Neural cell (in vitro differentiated cells): Measurements from ENCODE around the gene PTPRN2. TPM values are rescaled to one million over a fixed set of nuclear protein-coding genes. Genes with fewer than 3 reads are reported as not detected.
A peak's percentile ranks its signal among the peaks of the same experiment; 100 is the strongest.

Source experiments
- H2AFZ ChIP-seq: fragments of 200-600, 300-800 bp; sonication (generic), shearing (Covaris generic); 2 replicates; pipeline ENCODE4 v1.6.0; 2014; ENCODE audit warnings: low read depth, mild to moderate bottlenecking, antibody characterized with exemption, low read length, moderate library complexity
- H3F3A ChIP-seq: fragments of 200-600 bp; shearing (Covaris generic); 2 replicates; pipeline ENCODE4 v1.6.1; 2016; ENCODE audit warnings: mild to moderate bottlenecking, moderate library complexity, mixed read lengths, antibody characterized with exemption, low read length; ENCODE audit not compliant: insufficient read depth, poor library complexity, severe bottlenecking
- H3K27ac ChIP-seq: fragments of 200-600, 300-800 bp; sonication (generic), shearing (Covaris generic); 2 replicates; pipeline ENCODE4 v1.5.1; 2014; ENCODE audit warnings: mild to moderate bottlenecking, low read length, moderate library complexity
- H3K27me3 ChIP-seq: fragments of 300-800, 200-600 bp; sonication (generic), shearing (Covaris generic); 2 replicates; pipeline ENCODE4 v1.6.0; 2014; ENCODE audit warnings: mild to moderate bottlenecking, low read depth, low read length, moderate library complexity; ENCODE audit not compliant: insufficient read depth
- H3K36me3 ChIP-seq: fragments of 300-800, 200-600 bp; sonication (generic), shearing (Covaris generic); 2 replicates; pipeline ENCODE4 v1.5.1; 2014; ENCODE audit warnings: mild to moderate bottlenecking, antibody characterized with exemption, low read length, moderate library complexity; ENCODE audit not compliant: insufficient read depth
- H3K4me2 ChIP-seq: fragments of 300-800, 200-600 bp; sonication (generic), shearing (Covaris generic); 2 replicates; pipeline ENCODE4 v1.6.0; 2014; ENCODE audit warnings: mild to moderate bottlenecking, low read length
- H3K4me3 ChIP-seq: fragments of 300-800, 200-600 bp; sonication (generic), shearing (Covaris generic); 2 replicates; pipeline ENCODE4 v1.5.1; 2014; ENCODE audit warnings: mild to moderate bottlenecking, low read length, moderate library complexity
- H3K79me2 ChIP-seq: fragments of 200-600 bp; shearing (Covaris generic); replicated peaks from 2 replicates; pipeline ENCODE4 v1.6.0; 2014; ENCODE audit warnings: mild to moderate bottlenecking, low read length, moderate library complexity; ENCODE audit not compliant: insufficient read depth
- H3K9ac ChIP-seq: fragments of 300-800, 200-600 bp; sonication (generic), shearing (Covaris generic); 2 replicates; pipeline ENCODE4 v1.6.1; 2016; ENCODE audit warnings: mild to moderate bottlenecking, low read length, mixed read lengths
- H3K9me2 ChIP-seq: fragments of 200-600 bp; shearing (Covaris generic); 2 replicates; pipeline ENCODE4 v1.6.1; 2016; ENCODE audit warnings: mild to moderate bottlenecking, low read length, mixed read lengths; ENCODE audit not compliant: insufficient read depth
- H3K9me3 ChIP-seq: fragments of 200-600, 300-800 bp; sonication (generic), shearing (Covaris generic); 2 replicates; pipeline ENCODE4 v1.6.1; 2016; ENCODE audit warnings: mild to moderate bottlenecking, mixed run types, low read length, moderate library complexity, mixed read lengths
- H4K20me1 ChIP-seq: fragments of 200-600 bp; shearing (Covaris generic); 2 replicates; pipeline ENCODE4 v1.6.1; 2016; ENCODE audit warnings: mild to moderate bottlenecking, mixed run types; ENCODE audit not compliant: insufficient read depth
- EP300 ChIP-seq: fragments of 450-650 bp; conservative IDR thresholded peaks from 2 replicates; pipeline ENCODE4 v1.6.1; 2014; ENCODE audit warnings: antibody characterized with exemption, mild to moderate bottlenecking, moderate library complexity; ENCODE audit not compliant: poor library complexity, severe bottlenecking
- EZH2 ChIP-seq: fragments of 200-600, 300-800 bp; shearing (Covaris generic), sonication (generic); IDR thresholded peaks from 2 replicates; pipeline ENCODE4 v1.6.1; 2014; ENCODE audit warnings: antibody characterized with exemption, low read length, borderline replicate concordance, mild to moderate bottlenecking; ENCODE audit not compliant: insufficient read depth, poor library complexity, severe bottlenecking
- MXI1 ChIP-seq: fragments of 450-650 bp; conservative IDR thresholded peaks from 2 replicates; pipeline ENCODE4 v1.6.1; 2014; ENCODE audit warnings: antibody characterized with exemption, mild to moderate bottlenecking; ENCODE audit not compliant: poor library complexity, severe bottlenecking
- POLR2AphosphoS5 ChIP-seq: IDR thresholded peaks from 2 replicates; pipeline ENCODE4 v1.6.1; 2012
- RAD21 ChIP-seq: fragments of 450-650 bp; conservative IDR thresholded peaks from 2 replicates; pipeline ENCODE4 v1.6.1; 2014; ENCODE audit warnings: antibody characterized with exemption, mild to moderate bottlenecking, moderate library complexity
- SMC3 ChIP-seq: fragments of 450-650 bp; conservative IDR thresholded peaks from 2 replicates; pipeline ENCODE4 v1.6.1; 2014; ENCODE audit warnings: antibody characterized with exemption, mild to moderate bottlenecking, moderate library complexity; ENCODE audit not compliant: poor library complexity
- TAF1 ChIP-seq: IDR thresholded peaks from 2 replicates; pipeline ENCODE4 v1.6.1; 2012; ENCODE audit warnings: low read depth
- polyA plus RNA-seq: library from polyadenylated mRNA; depleted of rRNA; stranded (reverse); fragments of >200 nt; gene quantifications from 2 replicates; pipeline ENCODE4 v1.2.3, GENCODE V29; 2014
- TF ChIP-seq, protein P1 (sequence below): fragments of 450-650 bp; IDR thresholded peaks from 2 replicates; pipeline ENCODE4 v1.5.1; 2014; ENCODE audit warnings: antibody characterized with exemption, mild to moderate bottlenecking, moderate library complexity; ENCODE audit not compliant: poor library complexity, severe bottlenecking
- TF ChIP-seq, protein P2 (sequence below): IDR thresholded peaks from 2 replicates; pipeline ENCODE4 v1.6.1; 2012; ENCODE audit warnings: borderline replicate concordance

PTPRN2 gene
- polyA plus RNA-seq, 1 donor from 2014 or later: 31.0 TPM

DNA sequence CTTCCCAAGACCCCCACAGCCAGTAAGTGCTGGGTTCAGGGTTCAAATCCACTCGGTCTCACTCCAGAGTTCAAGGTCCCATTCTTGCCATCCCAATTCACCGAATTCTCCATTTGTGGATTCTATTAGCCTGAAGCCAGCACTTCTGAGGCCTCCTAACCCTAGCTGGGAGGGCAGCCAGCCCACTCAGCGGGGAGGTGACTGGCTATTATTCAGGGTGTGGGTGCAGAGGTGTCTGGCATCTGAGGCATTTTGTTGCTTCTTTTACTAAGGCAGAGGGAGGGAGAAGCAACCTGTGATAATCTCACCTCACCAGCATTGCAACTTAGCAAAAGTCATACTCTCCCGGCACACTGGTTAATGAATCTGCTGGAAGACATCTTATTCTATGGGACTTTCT is 8.7 kb upstream of the PTPRN2 start:
- H3F3A ChIP-seq: peaks cover 3% of the 10 kb centered on the region
- no peaks in the 10 kb centered on the region for H3K9me3 ChIP-seq
- no peak overlapping the region for H3K27ac ChIP-seq
- no peaks in the 10 kb centered on the region for H3K79me2 ChIP-seq
- H4K20me1 ChIP-seq: no peaks in the 10 kb centered on the region
- TF ChIP-seq RAD21 (no peak), TAF1 (no peak), EZH2 (no peak), SMC3 (no peak), EP300 (no peak), POLR2AphosphoS5 (no peak), MXI1 (no peak)
- TF ChIP-seq, protein P1, sequence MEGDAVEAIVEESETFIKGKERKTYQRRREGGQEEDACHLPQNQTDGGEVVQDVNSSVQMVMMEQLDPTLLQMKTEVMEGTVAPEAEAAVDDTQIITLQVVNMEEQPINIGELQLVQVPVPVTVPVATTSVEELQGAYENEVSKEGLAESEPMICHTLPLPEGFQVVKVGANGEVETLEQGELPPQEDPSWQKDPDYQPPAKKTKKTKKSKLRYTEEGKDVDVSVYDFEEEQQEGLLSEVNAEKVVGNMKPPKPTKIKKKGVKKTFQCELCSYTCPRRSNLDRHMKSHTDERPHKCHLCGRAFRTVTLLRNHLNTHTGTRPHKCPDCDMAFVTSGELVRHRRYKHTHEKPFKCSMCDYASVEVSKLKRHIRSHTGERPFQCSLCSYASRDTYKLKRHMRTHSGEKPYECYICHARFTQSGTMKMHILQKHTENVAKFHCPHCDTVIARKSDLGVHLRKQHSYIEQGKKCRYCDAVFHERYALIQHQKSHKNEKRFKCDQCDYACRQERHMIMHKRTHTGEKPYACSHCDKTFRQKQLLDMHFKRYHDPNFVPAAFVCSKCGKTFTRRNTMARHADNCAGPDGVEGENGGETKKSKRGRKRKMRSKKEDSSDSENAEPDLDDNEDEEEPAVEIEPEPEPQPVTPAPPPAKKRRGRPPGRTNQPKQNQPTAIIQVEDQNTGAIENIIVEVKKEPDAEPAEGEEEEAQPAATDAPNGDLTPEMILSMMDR: no peak
- TF ChIP-seq, protein P2, sequence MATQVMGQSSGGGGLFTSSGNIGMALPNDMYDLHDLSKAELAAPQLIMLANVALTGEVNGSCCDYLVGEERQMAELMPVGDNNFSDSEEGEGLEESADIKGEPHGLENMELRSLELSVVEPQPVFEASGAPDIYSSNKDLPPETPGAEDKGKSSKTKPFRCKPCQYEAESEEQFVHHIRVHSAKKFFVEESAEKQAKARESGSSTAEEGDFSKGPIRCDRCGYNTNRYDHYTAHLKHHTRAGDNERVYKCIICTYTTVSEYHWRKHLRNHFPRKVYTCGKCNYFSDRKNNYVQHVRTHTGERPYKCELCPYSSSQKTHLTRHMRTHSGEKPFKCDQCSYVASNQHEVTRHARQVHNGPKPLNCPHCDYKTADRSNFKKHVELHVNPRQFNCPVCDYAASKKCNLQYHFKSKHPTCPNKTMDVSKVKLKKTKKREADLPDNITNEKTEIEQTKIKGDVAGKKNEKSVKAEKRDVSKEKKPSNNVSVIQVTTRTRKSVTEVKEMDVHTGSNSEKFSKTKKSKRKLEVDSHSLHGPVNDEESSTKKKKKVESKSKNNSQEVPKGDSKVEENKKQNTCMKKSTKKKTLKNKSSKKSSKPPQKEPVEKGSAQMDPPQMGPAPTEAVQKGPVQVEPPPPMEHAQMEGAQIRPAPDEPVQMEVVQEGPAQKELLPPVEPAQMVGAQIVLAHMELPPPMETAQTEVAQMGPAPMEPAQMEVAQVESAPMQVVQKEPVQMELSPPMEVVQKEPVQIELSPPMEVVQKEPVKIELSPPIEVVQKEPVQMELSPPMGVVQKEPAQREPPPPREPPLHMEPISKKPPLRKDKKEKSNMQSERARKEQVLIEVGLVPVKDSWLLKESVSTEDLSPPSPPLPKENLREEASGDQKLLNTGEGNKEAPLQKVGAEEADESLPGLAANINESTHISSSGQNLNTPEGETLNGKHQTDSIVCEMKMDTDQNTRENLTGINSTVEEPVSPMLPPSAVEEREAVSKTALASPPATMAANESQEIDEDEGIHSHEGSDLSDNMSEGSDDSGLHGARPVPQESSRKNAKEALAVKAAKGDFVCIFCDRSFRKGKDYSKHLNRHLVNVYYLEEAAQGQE: no peak
- no peak overlapping the region for H2AFZ ChIP-seq
- no peaks in the 10 kb centered on the region for H3K36me3 ChIP-seq
- H3K4me3 ChIP-seq: no peak overlapping the region
- no peaks in the 10 kb centered on the region for H3K9me2 ChIP-seq
- no peaks in the 10 kb centered on the region for H3K27me3 ChIP-seq
- H3K4me2 ChIP-seq: no peak overlapping the region
- no peak overlapping the region for H3K9ac ChIP-seq

DNA sequence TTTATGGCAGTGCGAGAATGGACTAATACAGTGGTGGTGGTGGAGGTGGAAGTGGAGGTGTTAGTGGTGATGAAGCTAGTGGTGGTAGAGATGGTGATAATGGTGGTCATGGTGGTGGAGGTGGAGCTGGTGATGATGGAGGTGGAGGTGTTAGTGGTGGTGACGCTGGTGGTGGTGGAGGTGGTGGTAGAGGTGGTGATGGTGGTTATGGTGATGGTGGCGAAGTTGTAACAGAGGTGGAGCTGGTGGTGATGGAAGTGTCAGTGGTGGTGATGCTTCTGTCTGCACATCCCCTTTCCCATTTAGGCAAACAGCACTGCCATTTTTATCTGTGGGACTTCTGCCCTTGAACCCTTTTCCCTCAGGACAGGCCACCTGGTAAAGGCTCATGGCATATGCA is 7.4 kb upstream of the PTPRN2 start:
- H3K9me3 ChIP-seq: no peaks in the 10 kb centered on the region

More for the DNA sequence above, 7.4 kb upstream of the PTPRN2 start:
- Histone ChIP-seq H3K79me2 (no peaks in the 10 kb centered on the region), H4K20me1 (no peaks in the 10 kb centered on the region), H3K27me3 (no peaks in the 10 kb centered on the region), H2AFZ (no peak overlapping the region), H3F3A (peaks cover 3% of the 10 kb centered on the region), H3K36me3 (no peaks in the 10 kb centered on the region), H3K4me3 (no peak overlapping the region), H3K27ac (no peak overlapping the region), H3K9ac (no peak overlapping the region), H3K9me2 (no peaks in the 10 kb centered on the region), H3K4me2 (no peak overlapping the region)
- TF ChIP-seq, protein P2: no peak
- peak; percentile 70 for TF ChIP-seq EZH2
